Thyroid gland (tissue), 4 donors: Measurements from ENCODE around the gene ZNF718. TPM values are rescaled to one million over a fixed set of nuclear protein-coding genes. Genes with fewer than 3 reads are reported as not detected.
A peak's percentile ranks its signal among the peaks of the same experiment; 100 is the strongest.
"Not testable (repeated sequence)": the region's sequence is repeated elsewhere in the genome, so short reads cannot be mapped to it uniquely, and the experiment has no call there.

ENCODE experiments used
- DNase-seq, 2 donors: peaks; one replicate each; pipeline ENCODE4 v3.0.0-alpha.2; 2019
- H3K27ac ChIP-seq, 3 donors: fragments of 200-600 bp; sonication (generic); 1 replicate in 2 of 3; 2 replicates in 1 of 3; pipeline ENCODE4 v1.5.1; 2016 to 2019; ENCODE audit warnings: mild to moderate bottlenecking in 1 of 3, moderate library complexity in 1 of 3
- H3K27me3 ChIP-seq: fragments of 200-600 bp; sonication (generic); one replicate; pipeline ENCODE4 v1.5.1; 2019
- H3K36me3 ChIP-seq, 2 donors: fragments of 200-600 bp; sonication (generic); one replicate each; pipeline ENCODE4 v1.5.1; 2016 to 2019
- H3K4me1 ChIP-seq, 2 donors: fragments of 200-600 bp; sonication (generic); one replicate each; pipeline ENCODE4 v1.5.1; 2017 to 2019
- H3K4me3 ChIP-seq, 3 donors: fragments of 200-600 bp; sonication (generic); replicated peaks in 1 of 3; 1 replicate in 2 of 3; 2 replicates in 1 of 3; pipeline ENCODE4 v1.5.1; 2016; ENCODE audit warnings: mild to moderate bottlenecking in 1 of 3
- H3K9me3 ChIP-seq: fragments of 200-600 bp; sonication (generic); one replicate; pipeline ENCODE4 v1.5.1; 2017
- CTCF ChIP-seq, 6 experiments: fragments of 200-600 bp in 3 of 6; fragments of 450-650 bp in 3 of 6; sonication (generic) in 3 of 6; IDR thresholded peaks; one replicate each; pipeline ENCODE4 v1.5.1; 2016 to 2019; ENCODE audit warnings: antibody characterized with exemption in 6 of 6, mild to moderate bottlenecking in 2 of 6, inconsistent platforms in 1 of 6, moderate library complexity in 1 of 6
- POLR2A ChIP-seq, 2 donors: fragments of 450-650 bp; IDR thresholded peaks; one replicate each; pipeline ENCODE4 v1.6.1; 2017; ENCODE audit warnings: antibody characterized with exemption in 2 of 2, mild to moderate bottlenecking in 2 of 2, moderate library complexity in 1 of 2
- WGBS, 2 donors: methylation state at CpG; one replicate each; pipeline ENCODE4 v1.1.5; 2017; 5-methylcytosine and 5-hydroxymethylcytosine counted together
- intact Hi-C: fragments of 100-400 bp; cut with DNase I; formaldehyde crosslinking; loops from one replicate; pipeline ENCODE4 v1.15.1; 2023
- total RNA-seq, 4 donors: library from RNA; depleted of rRNA; stranded (reverse); fragments of >200 nt; gene quantifications; one replicate each; pipeline ENCODE4 v1.2.3, GENCODE V29; 2016

The ZNF718 gene
- total RNA-seq, 4 donors from 2014 or later: 13.7 to 30.4 (median 23.4) TPM

DNA sequence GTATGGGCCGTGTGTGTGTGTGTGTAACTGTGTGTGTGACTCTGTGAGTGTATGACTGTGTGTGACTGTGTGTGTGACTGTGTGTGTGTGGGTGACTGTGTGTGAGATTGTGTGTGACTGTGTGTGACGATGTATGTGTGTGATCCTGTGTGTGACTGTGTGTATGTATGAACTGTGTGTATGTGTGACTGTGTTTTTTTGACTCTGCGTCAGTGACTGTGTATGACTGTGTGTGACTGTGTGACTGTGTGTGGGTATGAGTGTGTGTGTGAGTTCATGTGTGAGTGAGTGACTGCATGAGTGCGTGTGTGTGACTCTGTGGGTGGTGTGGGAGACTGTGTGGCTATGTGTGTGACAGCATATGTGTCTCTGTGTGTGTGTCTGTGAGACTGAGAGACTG lies 81.8 kb downstream of the ZNF718 start:
- intact Hi-C loops: no loop called here
- 94 to 98% methylated on average over 4 of the region's 4 CpGs for WGBS, 2 donors
- no peak overlapping the region for H3K27ac ChIP-seq
- peaks cover 0 to 6% of the 10 kb centered on the region in 2 donors for H3K4me1 ChIP-seq
- DNase-seq: no peak
- TF ChIP-seq CTCF (IDR thresholded peaks at IDR 0.05): no peak
- TF ChIP-seq POLR2A (IDR thresholded peaks at IDR 0.05): no peak
- no peak overlapping the region for H3K4me3 ChIP-seq
- H3K9me3 ChIP-seq: no peaks in the 10 kb centered on the region
- no peaks in the 10 kb centered on the region for H3K36me3 ChIP-seq
- H3K27me3 ChIP-seq: no peaks in the 10 kb centered on the region

- intact Hi-C loops, H3K9me3 ChIP-seq, H3K4me3 ChIP-seq, H3K4me1 ChIP-seq, H3K27me3 ChIP-seq, H3K27ac ChIP-seq, DNase-seq, H3K36me3 ChIP-seq: not testable (repeated sequence)
- 46 to 47% methylated on average over 3 of the region's 3 CpGs for WGBS, 2 donors
These were observed 84.3 kb downstream of the ZNF718 start for GRCh38 chr4:208416-209096.

DNA sequence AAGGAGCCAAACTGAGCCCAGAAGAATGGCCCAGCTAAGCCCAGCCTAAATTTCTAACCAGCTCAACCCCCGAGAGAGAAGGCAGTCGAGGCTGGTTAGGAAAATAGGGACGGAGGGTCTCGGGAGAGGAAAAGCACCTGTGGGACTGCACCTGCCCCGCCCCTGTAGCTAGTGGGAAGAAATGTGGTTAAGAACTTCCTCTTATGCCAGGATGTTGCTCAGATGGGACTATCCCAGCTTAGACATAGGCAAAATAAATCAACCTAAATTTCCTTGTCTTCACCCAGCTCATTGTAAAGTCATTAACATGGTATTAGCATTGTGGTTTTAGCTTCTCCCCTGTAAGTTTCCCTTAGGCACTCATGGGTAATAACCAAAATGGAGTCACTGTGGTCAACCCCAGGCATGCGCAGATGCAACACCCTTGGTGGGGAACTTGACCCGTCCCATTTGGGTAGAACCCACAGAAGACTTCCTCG lies 86.8 kb downstream of the ZNF718 start:
- Histone ChIP-seq H3K4me3 (no peak overlapping the region), H3K36me3 (no peaks in the 10 kb centered on the region), H3K27ac (no peak overlapping the region), H3K4me1 (peaks cover 6 to 7% of the 10 kb centered on the region in 2 donors), H3K9me3 (no peaks in the 10 kb centered on the region), H3K27me3 (no peaks in the 10 kb centered on the region)
- no peak for DNase-seq
- WGBS, 2 donors: 71 to 93% methylated on average over 8 of the region's 8 CpGs
- intact Hi-C loops: no loop called here
- TF ChIP-seq CTCF (IDR thresholded peaks at IDR 0.05): no peak
- TF ChIP-seq POLR2A (IDR thresholded peaks at IDR 0.05): no peak

GRCh38 chr4:212438-213188 lies 88.3 kb downstream of the ZNF718 start:
- peak overlapping the region; percentile 63 to 73 (median 72) for H3K4me3 ChIP-seq
- peak overlapping the region in 2 of 3 donors; percentile 30 to 73 for H3K27ac ChIP-seq
- 3 to 4% methylated on average over 20 to 28 of the region's 57 CpGs for WGBS, 2 donors
- DNase-seq: peak; percentile 85 to 87
- intact Hi-C loops: no loop called here
- no peaks in the 10 kb centered on the region for H3K9me3 ChIP-seq
- H3K27me3 ChIP-seq: no peaks in the 10 kb centered on the region
- peak in 1 of 2 donors; percentile 70 for TF ChIP-seq POLR2A (IDR thresholded peaks at IDR 0.05)
- TF ChIP-seq CTCF (IDR thresholded peaks at IDR 0.05): no peak
- H3K4me1 ChIP-seq: peaks cover 6 to 7% of the 10 kb centered on the region in 2 donors
- no peaks in the 10 kb centered on the region for H3K36me3 ChIP-seq

DNA sequence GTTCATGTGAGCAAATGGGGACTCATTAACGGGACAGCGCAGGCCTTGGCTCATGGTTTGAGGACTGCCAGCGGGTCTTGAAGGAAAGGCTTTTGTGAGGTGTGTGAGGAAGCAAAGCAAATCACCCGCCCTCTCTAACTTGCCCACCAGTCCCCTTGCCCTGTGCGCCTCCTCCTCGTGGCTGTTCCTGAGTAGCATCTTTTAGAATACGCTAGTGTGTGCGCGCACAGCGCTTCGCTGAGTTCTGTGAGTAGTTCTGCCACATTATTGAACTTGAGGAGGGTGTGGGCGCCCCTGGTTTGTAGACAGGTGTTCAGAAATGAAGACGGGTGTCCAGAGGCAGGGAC lies 88.9 kb downstream of the ZNF718 start:
- H3K4me1 ChIP-seq, H3K9me3 ChIP-seq, intact Hi-C loops, H3K27me3 ChIP-seq, H3K36me3 ChIP-seq: not testable (repeated sequence)
- peak in 1 of 2 donors; percentile 9 for DNase-seq
- H3K4me3 ChIP-seq: peak overlapping the region; percentile 63 to 73 (median 72)
- WGBS, 2 donors: 1 to 18% methylated on average over 11 to 13 of the region's 13 CpGs
- H3K27ac ChIP-seq: peak overlapping the region in 2 of 3 donors; percentile 30 to 73

Other genes starting within 250 kb of the ZNF718 start
- gene ZNF595, start 71.2 kb upstream of the ZNF718 start, total RNA-seq: 10 to 100 TPM; 25.8 to 68.2 (median 29.0) TPM
- 1 to 10 TPM in 1 of 4 donors, not detected in 3; 1.5 TPM for gene ZNF732, start 181.0 kb downstream of the ZNF718 start, total RNA-seq
- gene ZNF141, start 213.3 kb downstream of the ZNF718 start, total RNA-seq: 10 to 100 TPM; 38.8 to 63.4 (median 46.3) TPM